ENCODE measurements around the gene GALNT18. TPM values are rescaled to one million over a fixed set of nuclear protein-coding genes. Genes with fewer than 3 reads are reported as not detected.
A peak's percentile ranks its signal among the peaks of the same experiment; 100 is the strongest.

GALNT18 gene
- total RNA-seq, 1 donor from 2014 or later, result 38.4 TPM

DNA sequence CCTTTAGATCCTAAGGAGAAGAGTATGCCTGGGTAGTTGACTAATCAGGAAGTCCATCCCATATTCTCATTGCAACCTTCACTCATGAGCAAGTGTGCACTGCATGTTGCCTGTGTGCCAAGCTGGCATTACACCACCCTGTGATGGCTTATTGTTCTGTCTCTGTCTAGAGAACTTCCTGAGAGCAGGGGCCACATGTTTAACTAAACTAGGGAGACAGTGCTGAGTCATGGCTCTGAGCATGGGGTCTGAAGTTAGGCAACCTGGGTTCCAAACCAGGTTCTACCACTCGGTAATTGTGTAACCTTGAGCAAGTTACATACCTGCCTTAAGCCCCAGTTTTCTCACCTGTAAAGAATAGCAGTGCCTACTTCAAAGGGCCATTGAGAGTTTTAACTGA is 308.4 kb downstream of the GALNT18 start:
- no peak for DNase-seq (ENCODE audit: low spot score)
- H3K4me1 Mint-ChIP-seq (ENCODE audit: low read depth), result peaks cover 21% of the 10 kb centered on the region
- TF ChIP-seq, protein P1, sequence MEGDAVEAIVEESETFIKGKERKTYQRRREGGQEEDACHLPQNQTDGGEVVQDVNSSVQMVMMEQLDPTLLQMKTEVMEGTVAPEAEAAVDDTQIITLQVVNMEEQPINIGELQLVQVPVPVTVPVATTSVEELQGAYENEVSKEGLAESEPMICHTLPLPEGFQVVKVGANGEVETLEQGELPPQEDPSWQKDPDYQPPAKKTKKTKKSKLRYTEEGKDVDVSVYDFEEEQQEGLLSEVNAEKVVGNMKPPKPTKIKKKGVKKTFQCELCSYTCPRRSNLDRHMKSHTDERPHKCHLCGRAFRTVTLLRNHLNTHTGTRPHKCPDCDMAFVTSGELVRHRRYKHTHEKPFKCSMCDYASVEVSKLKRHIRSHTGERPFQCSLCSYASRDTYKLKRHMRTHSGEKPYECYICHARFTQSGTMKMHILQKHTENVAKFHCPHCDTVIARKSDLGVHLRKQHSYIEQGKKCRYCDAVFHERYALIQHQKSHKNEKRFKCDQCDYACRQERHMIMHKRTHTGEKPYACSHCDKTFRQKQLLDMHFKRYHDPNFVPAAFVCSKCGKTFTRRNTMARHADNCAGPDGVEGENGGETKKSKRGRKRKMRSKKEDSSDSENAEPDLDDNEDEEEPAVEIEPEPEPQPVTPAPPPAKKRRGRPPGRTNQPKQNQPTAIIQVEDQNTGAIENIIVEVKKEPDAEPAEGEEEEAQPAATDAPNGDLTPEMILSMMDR (IDR thresholded peaks at IDR 0.05), result no peak
- peaks cover 24% of the 10 kb centered on the region for H3K36me3 Mint-ChIP-seq (ENCODE audit: low read depth)
- no peaks in the 10 kb centered on the region for H3K27me3 Mint-ChIP-seq (ENCODE audit: low read depth)
- H3K9me3 Mint-ChIP-seq (ENCODE audit: low read depth), result no peaks in the 10 kb centered on the region
- H3K4me3 Mint-ChIP-seq (ENCODE audit: unreplicated experiment), result no peak overlapping the region
- H3K27ac Mint-ChIP-seq (ENCODE audit: unreplicated experiment), result peak overlapping the region; percentile 38

DNA sequence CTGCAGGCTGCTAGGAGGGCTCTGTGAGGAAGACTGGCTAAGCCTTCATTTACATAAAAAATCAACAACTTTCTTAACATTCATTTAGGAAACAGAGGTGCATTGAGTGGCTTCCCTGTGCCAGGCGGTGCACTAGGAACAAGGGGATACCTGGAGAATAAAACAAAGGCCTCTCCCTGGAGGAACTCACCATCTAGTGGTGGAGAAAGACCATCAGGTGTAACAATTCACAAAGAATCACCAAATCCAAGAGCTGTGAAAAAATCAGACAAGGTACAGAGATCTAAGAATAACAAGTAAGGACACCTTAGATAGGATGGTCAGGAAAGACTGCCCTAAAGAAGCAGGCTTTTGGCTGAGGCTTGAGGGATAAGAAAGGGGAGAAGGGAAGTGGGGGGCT is 309.1 kb downstream of the GALNT18 start:
- H3K36me3 Mint-ChIP-seq (ENCODE audit: low read depth), result peaks cover 20% of the 10 kb centered on the region
- DNase-seq (ENCODE audit: low spot score), result no peak
- TF ChIP-seq, protein P1 (IDR thresholded peaks at IDR 0.05), result no peak
- peaks cover 21% of the 10 kb centered on the region for H3K4me1 Mint-ChIP-seq (ENCODE audit: low read depth)
- H3K9me3 Mint-ChIP-seq (ENCODE audit: low read depth), result no peaks in the 10 kb centered on the region
- no peak overlapping the region for H3K4me3 Mint-ChIP-seq (ENCODE audit: unreplicated experiment)
- no peaks in the 10 kb centered on the region for H3K27me3 Mint-ChIP-seq (ENCODE audit: low read depth)
- no peak overlapping the region for H3K27ac Mint-ChIP-seq (ENCODE audit: unreplicated experiment)

DNA sequence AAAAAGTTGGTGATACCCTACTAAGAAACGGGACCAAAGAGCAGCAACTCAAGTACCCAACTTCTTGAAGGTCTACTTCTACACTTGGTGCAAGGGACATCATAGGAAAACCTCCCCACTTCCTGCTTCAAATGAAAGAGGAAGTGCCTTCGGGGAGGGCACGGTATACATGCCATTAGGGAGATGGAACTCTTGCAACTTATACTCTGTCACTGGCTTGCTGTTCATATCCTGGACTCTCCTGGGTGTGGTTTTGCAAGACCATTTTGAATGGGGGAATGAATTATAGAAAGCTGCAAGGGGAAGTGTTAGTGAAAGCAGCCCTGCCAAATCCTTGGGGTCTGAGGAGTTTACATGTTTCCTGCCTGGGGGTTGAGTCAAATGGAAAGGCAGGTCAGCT is 310.6 kb downstream of the GALNT18 start:
- H3K27ac Mint-ChIP-seq (ENCODE audit: unreplicated experiment), result no peak overlapping the region
- TF ChIP-seq, protein P1 (IDR thresholded peaks at IDR 0.05), result no peak
- peaks cover 21% of the 10 kb centered on the region for H3K4me1 Mint-ChIP-seq (ENCODE audit: low read depth)
- no peak overlapping the region for H3K4me3 Mint-ChIP-seq (ENCODE audit: unreplicated experiment)
- H3K36me3 Mint-ChIP-seq (ENCODE audit: low read depth), result peaks cover 20% of the 10 kb centered on the region
- H3K27me3 Mint-ChIP-seq (ENCODE audit: low read depth), result no peaks in the 10 kb centered on the region
- H3K9me3 Mint-ChIP-seq (ENCODE audit: low read depth), result no peaks in the 10 kb centered on the region
- DNase-seq (ENCODE audit: low spot score), result no peak

DNA sequence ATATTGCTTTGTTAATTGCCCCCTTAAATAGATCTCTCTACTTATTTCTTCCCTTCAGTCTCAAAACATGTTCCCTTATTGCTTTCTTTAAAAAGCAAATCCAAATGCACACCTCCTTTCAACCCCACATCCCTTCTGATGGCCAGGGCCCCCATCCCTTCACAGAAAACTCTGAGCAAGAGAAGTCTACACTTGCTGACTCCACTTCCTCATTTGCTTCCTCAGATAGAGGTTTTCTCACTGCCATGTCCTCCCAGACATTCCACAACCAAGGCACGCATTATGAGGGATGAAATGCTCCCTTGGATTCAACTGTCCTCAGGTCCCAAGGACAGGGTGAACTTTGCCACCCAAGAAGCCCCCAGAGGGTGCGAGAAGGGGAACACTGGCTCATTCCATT is 311.9 kb downstream of the GALNT18 start:
- H3K9me3 Mint-ChIP-seq (ENCODE audit: low read depth), result no peaks in the 10 kb centered on the region
- no peak overlapping the region for H3K27ac Mint-ChIP-seq (ENCODE audit: unreplicated experiment)
- TF ChIP-seq, protein P1 (IDR thresholded peaks at IDR 0.05), result no peak
- H3K36me3 Mint-ChIP-seq (ENCODE audit: low read depth), result peaks cover 20% of the 10 kb centered on the region
- H3K4me1 Mint-ChIP-seq (ENCODE audit: low read depth), result peaks cover 21% of the 10 kb centered on the region
- no peak overlapping the region for H3K4me3 Mint-ChIP-seq (ENCODE audit: unreplicated experiment)
- H3K27me3 Mint-ChIP-seq (ENCODE audit: low read depth), result no peaks in the 10 kb centered on the region
- no peak for DNase-seq (ENCODE audit: low spot score)

DNA sequence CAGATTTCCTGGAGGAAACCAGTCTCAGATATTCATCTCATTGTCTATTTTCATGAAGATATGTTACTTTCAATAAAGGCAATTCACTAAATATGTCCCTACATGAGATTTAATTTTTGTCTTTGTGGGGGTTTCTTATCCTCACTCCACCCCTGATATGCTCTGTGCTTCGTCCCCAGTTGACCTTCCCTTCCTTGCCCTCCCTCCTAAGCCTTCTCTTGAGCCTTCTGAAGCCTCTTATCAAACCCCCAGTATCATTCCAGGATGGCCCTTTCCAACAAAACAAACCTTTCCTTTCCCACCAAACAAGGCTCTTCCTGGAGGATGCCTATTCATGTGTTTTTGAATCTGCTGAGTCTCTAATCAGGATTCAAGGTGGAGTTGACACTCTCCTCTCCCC is 313.6 kb downstream of the GALNT18 start:
- DNase-seq (ENCODE audit: low spot score), result no peak
- Mint-ChIP-seq H3K4me3 (ENCODE audit: unreplicated experiment) (no peak overlapping the region), H3K36me3 (ENCODE audit: low read depth) (peaks cover 27% of the 10 kb centered on the region), H3K4me1 (ENCODE audit: low read depth) (peaks cover 8% of the 10 kb centered on the region), H3K27me3 (ENCODE audit: low read depth) (no peaks in the 10 kb centered on the region), H3K9me3 (ENCODE audit: low read depth) (no peaks in the 10 kb centered on the region), H3K27ac (ENCODE audit: unreplicated experiment) (no peak overlapping the region)
- TF ChIP-seq, protein P1 (IDR thresholded peaks at IDR 0.05), result no peak
